ENCODE measurements around the gene PRRG4. TPM values are rescaled to one million over a fixed set of nuclear protein-coding genes. Genes with fewer than 3 reads are reported as not detected.

The PRRG4 gene
- total and polyA plus RNA-seq, 2 experiments from 2014 or later: not detected

- no peak within 1 kb of the TSS for H2AFZ ChIP-seq
- H3K9me3 ChIP-seq (ENCODE audit: low read depth): no peaks in the 10 kb centered on the region
- H3K27me3 ChIP-seq (replicated peaks; ENCODE audit: insufficient read depth): peaks cover 19% of the 10 kb centered on the region; the same call in 1 of the 2 replicates
- 80 to 81% methylated on average over 12 of the region's 12 CpGs for WGBS, 2 experiments (ENCODE audit: low coverage in 1 of 2, low lambda C conversion rate in 2 of 2, missing lambda C conversion rate in 2 of 2)
- no peak within 1 kb of the TSS for H3K4me2 ChIP-seq (ENCODE audit: unreplicated experiment)
- H4K20me1 ChIP-seq (ENCODE audit: insufficient read depth): no peaks in the 10 kb centered on the region
- no peak for DNase-seq
- no peak within 1 kb of the TSS for H3K4me3 ChIP-seq
- no peak within 1 kb of the TSS for H3K9ac ChIP-seq
- no peaks in the 10 kb centered on the region for H3K36me3 ChIP-seq (ENCODE audit: low read depth)
- no peaks in the 10 kb centered on the region for H3K79me2 ChIP-seq (ENCODE audit: insufficient read depth)
- in situ Hi-C loops (cut with MboI): loop anchor here (5.0 kb wide), 1 partner anchor 472 kb away; no protein-coding TSS in a partner anchor
- no peaks in the 10 kb centered on the region for H3F3A ChIP-seq (ENCODE audit: insufficient read depth)
- TF ChIP-seq EZH2 (IDR thresholded peaks at IDR 0.05; ENCODE audit: insufficient read depth, poor library complexity, severe bottlenecking): no peak
- H3K27ac ChIP-seq: no peak within 1 kb of the TSS
- H3K9me2 ChIP-seq (ENCODE audit: insufficient read depth): no peaks in the 10 kb centered on the region
- H3K4me1 ChIP-seq (ENCODE audit: insufficient read depth): no peaks in the 10 kb centered on the region
These were observed 35.3 kb upstream of the PRRG4 start, which contains the start of gene CCDC73 for GRCh38 chr11:32794439-32794838. TSS of gene CCDC73 (minus strand) at chr11:32794662. CDS start at chr11:32760243, 34,419 bp downstream.

- in situ Hi-C loops (cut with MboI): no loop called here
- WGBS, 2 experiments (ENCODE audit: low coverage in 1 of 2, low lambda C conversion rate in 2 of 2, missing lambda C conversion rate in 2 of 2): 58 to 59% methylated on average over 3 of the region's 3 CpGs
- H2AFZ ChIP-seq: no peak overlapping the region
- no peaks in the 10 kb centered on the region for H3K79me2 ChIP-seq (ENCODE audit: insufficient read depth)
- H3K36me3 ChIP-seq (ENCODE audit: low read depth): no peaks in the 10 kb centered on the region
- DNase-seq: no peak
- 0 out of 2 replicates have a peak, but pooled peaks cover 2% of the 10 kb centered on the region for H3K27me3 ChIP-seq (replicated peaks; ENCODE audit: insufficient read depth)
- H4K20me1 ChIP-seq (ENCODE audit: insufficient read depth): no peaks in the 10 kb centered on the region
- no peaks in the 10 kb centered on the region for H3F3A ChIP-seq (ENCODE audit: insufficient read depth)
- no peak overlapping the region for H3K9ac ChIP-seq
- H3K4me2 ChIP-seq (ENCODE audit: unreplicated experiment): no peak overlapping the region
- TF ChIP-seq EZH2phosphoT487 (IDR thresholded peaks at IDR 0.05; ENCODE audit: insufficient read depth, low read depth) (no peak), EZH2 (IDR thresholded peaks at IDR 0.05; ENCODE audit: insufficient read depth, poor library complexity, severe bottlenecking) (no peak)
- H3K4me1 ChIP-seq (ENCODE audit: insufficient read depth): no peaks in the 10 kb centered on the region
- H3K27ac ChIP-seq: no peak overlapping the region
- H3K9me2 ChIP-seq (ENCODE audit: insufficient read depth): no peaks in the 10 kb centered on the region
- H3K9me3 ChIP-seq (ENCODE audit: low read depth): no peaks in the 10 kb centered on the region
- no peak overlapping the region for H3K4me3 ChIP-seq
These were observed 33.3 kb upstream of the PRRG4 start for GRCh38 chr11:32796425-32796824.

DNA sequence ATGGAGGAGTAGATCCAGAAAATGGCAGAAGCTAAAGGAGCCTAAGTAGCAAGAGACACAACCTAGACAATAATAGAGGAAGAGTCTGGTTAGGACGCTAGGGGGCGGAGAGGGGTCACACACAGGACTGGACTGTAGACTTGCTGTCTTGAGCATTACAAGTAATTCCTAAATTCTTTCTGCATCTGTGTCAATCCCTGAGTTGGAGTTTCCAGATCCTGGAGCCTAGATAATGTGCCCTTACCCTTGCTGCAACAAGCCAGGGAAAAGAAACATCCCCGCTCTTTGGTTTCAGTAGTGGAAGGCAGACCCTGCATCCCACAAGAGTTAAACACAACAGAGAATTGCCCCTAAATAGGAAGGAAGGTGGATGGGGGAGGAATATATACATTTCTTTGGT, 20.4 kb upstream of the PRRG4 start:
- H3K9me2 ChIP-seq (ENCODE audit: insufficient read depth): no peaks in the 10 kb centered on the region
- no peaks in the 10 kb centered on the region for H3K9me3 ChIP-seq (ENCODE audit: low read depth)
- H3K4me1 ChIP-seq (ENCODE audit: insufficient read depth): no peaks in the 10 kb centered on the region
- H3K27ac ChIP-seq: no peak overlapping the region
- H4K20me1 ChIP-seq (ENCODE audit: insufficient read depth): no peaks in the 10 kb centered on the region
- peak; percentile 79 for DNase-seq
- H2AFZ ChIP-seq: no peak overlapping the region
- H3K4me2 ChIP-seq (ENCODE audit: unreplicated experiment): no peak overlapping the region
- H3K27me3 ChIP-seq (replicated peaks; ENCODE audit: insufficient read depth): no peaks in the 10 kb centered on the region
- no peak for TF ChIP-seq EZH2 (IDR thresholded peaks at IDR 0.05; ENCODE audit: insufficient read depth, poor library complexity, severe bottlenecking)
- TF ChIP-seq EZH2phosphoT487 (IDR thresholded peaks at IDR 0.05; ENCODE audit: insufficient read depth, low read depth): no peak
- no peaks in the 10 kb centered on the region for H3F3A ChIP-seq (ENCODE audit: insufficient read depth)
- WGBS, 2 experiments (ENCODE audit: low coverage in 1 of 2, low lambda C conversion rate in 2 of 2, missing lambda C conversion rate in 2 of 2): 32 to 35% methylated on average over 3 of the region's 3 CpGs
- in situ Hi-C loops (cut with MboI): no loop called here
- no peak overlapping the region for H3K4me3 ChIP-seq
- no peaks in the 10 kb centered on the region for H3K79me2 ChIP-seq (ENCODE audit: insufficient read depth)
- no peak overlapping the region for H3K9ac ChIP-seq
- H3K36me3 ChIP-seq (ENCODE audit: low read depth): no peaks in the 10 kb centered on the region

- Histone ChIP-seq H3K4me3 (no peak overlapping the region), H3K4me1 (ENCODE audit: insufficient read depth) (peaks cover 5% of the 10 kb centered on the region; the same call in 1 of the 2 replicates), H3K9me3 (ENCODE audit: low read depth) (no peaks in the 10 kb centered on the region), H3K4me2 (ENCODE audit: unreplicated experiment) (no peak overlapping the region), H3K36me3 (ENCODE audit: low read depth) (no peaks in the 10 kb centered on the region), H4K20me1 (ENCODE audit: insufficient read depth) (no peaks in the 10 kb centered on the region), H3K27ac (no peak overlapping the region), H3K79me2 (ENCODE audit: insufficient read depth) (no peaks in the 10 kb centered on the region), H2AFZ (no peak overlapping the region), H3F3A (ENCODE audit: insufficient read depth) (no peaks in the 10 kb centered on the region), H3K9me2 (ENCODE audit: insufficient read depth) (no peaks in the 10 kb centered on the region), H3K9ac (no peak overlapping the region), H3K27me3 (replicated peaks; ENCODE audit: insufficient read depth) (no peaks in the 10 kb centered on the region)
- 60 to 63% methylated on average over 4 of the region's 4 CpGs for WGBS, 2 experiments (ENCODE audit: low coverage in 1 of 2, low lambda C conversion rate in 2 of 2, missing lambda C conversion rate in 2 of 2)
- DNase-seq: peak; percentile 69
- no peak for TF ChIP-seq EZH2 (IDR thresholded peaks at IDR 0.05; ENCODE audit: insufficient read depth, poor library complexity, severe bottlenecking)
- TF ChIP-seq EZH2phosphoT487 (IDR thresholded peaks at IDR 0.05; ENCODE audit: insufficient read depth, low read depth): no peak
- in situ Hi-C loops (cut with MboI): no loop called here
These were observed 12.4 kb upstream of the PRRG4 start for GRCh38 chr11:32817181-32817851.

Data from GM23248 (cell line).